Stimulated activated CD8-positive, alpha-beta memory T cell treated with anti-CD3 and anti-CD28 coated beads, Interleukin-12 subunit alpha, Interleukin-12 subunit beta, amount 100 ng/mL, for 4 hours (primary cell): Measurements from ENCODE around the gene RER1.

Source experiments
- DNase-seq: peaks from one replicate; pipeline ENCODE4 v3.0.0-alpha.2; 2020; ENCODE audit warnings: low read depth

Gene RER1, protein sequence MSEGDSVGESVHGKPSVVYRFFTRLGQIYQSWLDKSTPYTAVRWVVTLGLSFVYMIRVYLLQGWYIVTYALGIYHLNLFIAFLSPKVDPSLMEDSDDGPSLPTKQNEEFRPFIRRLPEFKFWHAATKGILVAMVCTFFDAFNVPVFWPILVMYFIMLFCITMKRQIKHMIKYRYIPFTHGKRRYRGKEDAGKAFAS

DNA sequence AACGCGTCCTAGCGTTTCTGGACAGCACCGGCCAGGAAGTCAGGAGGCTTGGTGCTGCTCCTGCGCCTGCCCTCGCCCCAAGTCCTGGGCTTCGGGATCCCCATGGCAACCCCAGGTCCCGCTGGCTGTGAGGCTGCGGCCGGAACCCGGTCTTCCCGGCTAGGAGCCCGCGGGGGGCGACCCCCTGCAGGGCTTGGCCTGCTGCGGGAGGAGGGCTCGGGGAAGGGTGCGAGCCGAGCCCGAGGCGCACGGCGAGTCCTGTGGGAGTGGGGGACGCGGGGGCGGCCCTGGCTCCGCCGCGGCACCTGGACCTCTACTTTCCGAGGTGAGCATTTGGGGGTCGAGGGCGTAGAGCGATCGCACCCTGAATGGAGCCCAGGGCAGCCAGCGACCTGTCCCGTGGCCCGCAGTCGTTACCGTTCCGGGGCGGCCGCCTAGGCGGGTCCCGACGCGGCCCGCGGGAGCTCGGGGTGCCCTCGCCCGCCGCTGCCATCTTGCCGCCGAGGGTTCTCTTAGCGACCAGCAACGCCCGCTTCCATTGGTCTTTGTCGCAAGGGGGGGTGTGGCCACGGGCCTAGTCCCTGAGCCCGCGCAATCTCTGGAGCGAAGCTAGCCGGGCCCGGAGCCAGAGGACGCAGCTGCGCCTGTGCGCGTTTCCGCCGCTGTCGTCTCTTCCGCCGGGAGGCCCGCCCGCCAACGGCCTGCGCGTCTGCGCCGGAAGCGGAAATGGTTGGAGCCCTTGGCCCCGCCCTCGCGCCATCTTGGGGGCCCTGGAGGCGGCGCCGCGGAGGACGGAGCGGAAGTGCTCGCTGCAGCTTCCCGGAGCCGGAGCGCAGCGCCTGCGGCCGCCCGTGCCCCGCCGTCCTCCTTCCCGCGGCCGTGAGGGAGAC, at the start of gene RER1, which contains the start of gene MORN1:
TSS of gene RER1 (plus strand) at position 801 of the 890 bp plus-strand sequence. CDS start 3,950 bp downstream, outside the sequence.
TSS of gene MORN1 (minus strand) at position 514 of the 890 bp plus-strand sequence. CDS start at position 493, 21 bp downstream.
- peak; percentile 99 for DNase-seq

DNA sequence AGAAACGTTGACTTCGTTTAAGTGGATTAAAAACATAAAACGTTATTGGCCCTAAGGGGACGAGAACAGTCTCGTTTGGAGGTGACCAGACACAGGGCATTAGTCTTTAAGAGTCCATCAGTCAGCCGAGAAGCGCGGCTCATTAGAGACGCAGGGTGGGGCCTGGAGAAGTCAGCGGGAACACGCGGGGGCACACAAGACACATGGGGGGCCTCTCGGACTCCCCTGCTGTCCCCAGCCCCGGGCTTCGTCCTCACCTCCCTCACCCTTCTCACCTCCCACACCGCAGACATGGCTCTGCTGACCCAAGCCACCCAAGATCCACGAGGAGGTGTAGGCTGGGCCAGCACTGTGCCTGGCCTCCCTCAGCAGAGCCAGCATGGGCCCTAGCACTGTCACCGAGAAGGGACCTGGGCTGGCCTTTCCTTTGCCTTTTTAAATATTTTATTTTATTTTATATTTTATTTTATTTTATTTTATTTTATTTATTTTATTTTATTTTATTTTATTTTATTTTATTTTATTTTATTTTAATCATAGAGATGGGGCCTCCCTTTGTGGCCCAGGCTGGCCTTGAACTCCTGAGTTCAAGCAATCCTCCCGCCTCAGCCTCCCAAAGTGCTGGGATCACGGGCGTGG, 49.1 kb upstream of the RER1 start:
- no peak for DNase-seq

DNA sequence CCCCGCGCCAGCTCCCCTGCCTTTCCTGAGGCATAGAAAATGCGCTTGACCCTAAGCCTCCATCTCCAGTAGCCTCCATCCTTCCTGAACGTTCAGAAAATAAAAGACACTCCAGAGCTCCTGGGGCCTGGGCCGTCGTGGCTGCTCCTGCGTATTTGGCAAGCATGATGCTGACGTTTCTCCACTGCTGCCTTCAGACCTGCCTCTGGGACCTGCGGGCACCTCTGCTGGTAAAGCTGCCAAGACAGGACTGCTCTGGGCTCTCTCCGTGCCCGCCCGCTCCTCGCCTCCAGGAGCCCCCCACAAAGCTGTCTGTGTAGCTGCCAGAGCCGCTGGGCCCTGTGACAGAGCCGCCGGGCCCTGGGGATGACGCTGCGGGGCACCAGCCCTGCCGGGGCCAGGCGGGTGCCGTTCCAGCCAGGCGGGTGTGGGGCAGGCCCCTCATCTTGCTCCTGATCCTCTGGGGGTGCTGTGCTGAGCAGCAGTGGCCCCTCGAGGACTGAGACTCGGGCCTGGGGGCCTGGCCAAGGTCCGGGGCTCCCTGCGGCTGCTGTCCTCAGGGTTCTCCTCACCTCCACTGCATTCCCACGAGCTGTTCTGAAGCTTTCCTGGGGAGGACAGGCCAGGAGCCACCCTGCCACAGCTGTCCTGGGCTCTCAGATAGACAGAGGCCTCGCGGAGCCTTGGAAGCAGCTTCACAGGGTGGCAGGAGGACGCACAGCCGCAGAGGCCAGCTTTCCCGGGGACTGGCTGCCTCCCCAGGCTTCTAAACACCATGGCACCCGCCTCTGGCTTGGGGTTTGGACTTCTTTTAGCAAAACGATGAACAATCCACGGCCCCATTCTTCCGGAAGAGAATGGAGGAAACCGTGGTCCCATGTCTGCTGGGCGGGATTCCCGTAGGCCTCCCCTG, 48.4 kb upstream of the RER1 start:
- DNase-seq, result no peak

DNA sequence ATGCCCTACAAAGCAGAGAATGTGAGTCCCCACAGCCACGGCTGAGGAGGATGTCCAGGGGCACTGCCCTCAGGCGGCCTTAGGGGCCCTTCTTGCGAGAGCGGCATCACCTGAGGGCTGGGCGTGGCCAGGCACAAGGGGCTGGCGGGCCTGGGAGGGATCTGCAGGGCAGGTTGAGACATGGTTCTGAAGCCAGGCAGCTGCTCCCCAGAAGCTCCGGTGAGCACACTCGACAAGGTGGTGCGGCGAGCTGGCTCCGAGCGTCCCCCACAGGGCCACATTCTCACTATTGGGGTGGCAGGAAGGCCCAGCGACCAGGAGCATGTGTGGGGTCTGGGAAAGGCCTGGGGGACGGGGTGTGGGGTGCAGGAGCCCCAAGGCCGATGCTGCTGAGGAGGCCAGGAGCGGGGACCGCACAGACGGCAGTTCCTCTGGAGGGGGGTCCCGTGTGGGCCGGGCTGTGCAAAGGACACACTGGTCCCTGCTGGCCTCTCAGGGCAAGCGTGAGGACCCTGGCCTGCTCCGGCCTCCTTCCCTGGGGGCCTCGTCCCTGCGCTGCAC, 47.4 kb upstream of the RER1 start:
- DNase-seq, result no peak

DNA sequence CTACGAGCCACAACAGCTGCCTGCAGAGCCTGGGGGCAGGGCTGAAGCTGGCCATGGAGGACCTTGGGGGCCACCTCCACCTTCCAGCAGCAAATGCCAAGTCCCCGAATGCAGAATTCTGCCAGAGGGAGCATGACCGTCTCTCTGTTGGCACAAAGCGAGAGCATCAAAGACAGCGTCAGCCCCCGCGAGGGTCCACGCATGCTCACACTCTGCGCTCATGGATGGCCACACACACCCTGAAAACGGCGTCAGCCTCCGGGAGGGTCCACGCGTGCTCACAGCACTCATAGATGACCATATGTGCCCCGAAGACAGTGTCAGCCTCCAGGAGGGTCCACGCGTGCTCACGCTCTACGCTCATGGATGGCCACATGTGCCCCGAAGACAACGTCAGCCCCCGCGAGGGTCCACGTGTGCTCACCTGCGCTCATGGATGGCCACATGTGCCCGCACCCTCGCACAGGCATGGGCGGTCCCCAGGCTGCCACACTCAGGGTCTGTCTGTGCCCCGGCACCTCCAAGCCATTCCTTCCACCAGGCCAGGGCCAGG, 46.8 kb upstream of the RER1 start:
- no peak for DNase-seq

- DNase-seq, result no peak
Observed at GRCh38 chr1:2345297-2346075, 46.2 kb upstream of the RER1 start.

GRCh38 chr1:2346691-2347408, 44.8 kb upstream of the RER1 start:
- no peak for DNase-seq

- DNase-seq, result no peak
Observed at GRCh38 chr1:2347409-2347785, 44.2 kb upstream of the RER1 start.

- no peak for DNase-seq
Observed at GRCh38 chr1:2347896-2348295, 43.7 kb upstream of the RER1 start.

- DNase-seq, result no peak
Observed at GRCh38 chr1:2348346-2349325, 43.0 kb upstream of the RER1 start.

DNA sequence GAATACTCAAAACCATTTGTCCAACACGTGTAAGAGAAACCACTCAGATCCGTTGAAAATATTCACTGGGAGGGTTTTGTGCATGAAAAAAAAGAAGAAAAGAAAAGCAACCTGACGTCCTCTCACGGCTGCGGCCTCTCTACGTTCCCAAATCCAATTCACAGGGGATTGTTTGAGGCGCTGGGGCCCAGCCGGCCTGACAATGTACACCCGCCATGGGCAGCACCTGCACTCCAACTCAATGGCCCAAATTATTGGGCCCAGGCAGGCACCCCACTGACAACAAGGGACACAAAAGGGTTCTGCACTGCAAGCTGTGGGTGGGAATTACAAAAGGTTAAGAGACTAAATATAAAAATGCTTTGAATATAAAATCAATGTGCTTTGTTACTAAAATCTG, 41.8 kb upstream of the RER1 start:
- DNase-seq, result no peak

- no peak for DNase-seq
Observed at GRCh38 chr1:2350501-2350900, 41.1 kb upstream of the RER1 start.

DNA sequence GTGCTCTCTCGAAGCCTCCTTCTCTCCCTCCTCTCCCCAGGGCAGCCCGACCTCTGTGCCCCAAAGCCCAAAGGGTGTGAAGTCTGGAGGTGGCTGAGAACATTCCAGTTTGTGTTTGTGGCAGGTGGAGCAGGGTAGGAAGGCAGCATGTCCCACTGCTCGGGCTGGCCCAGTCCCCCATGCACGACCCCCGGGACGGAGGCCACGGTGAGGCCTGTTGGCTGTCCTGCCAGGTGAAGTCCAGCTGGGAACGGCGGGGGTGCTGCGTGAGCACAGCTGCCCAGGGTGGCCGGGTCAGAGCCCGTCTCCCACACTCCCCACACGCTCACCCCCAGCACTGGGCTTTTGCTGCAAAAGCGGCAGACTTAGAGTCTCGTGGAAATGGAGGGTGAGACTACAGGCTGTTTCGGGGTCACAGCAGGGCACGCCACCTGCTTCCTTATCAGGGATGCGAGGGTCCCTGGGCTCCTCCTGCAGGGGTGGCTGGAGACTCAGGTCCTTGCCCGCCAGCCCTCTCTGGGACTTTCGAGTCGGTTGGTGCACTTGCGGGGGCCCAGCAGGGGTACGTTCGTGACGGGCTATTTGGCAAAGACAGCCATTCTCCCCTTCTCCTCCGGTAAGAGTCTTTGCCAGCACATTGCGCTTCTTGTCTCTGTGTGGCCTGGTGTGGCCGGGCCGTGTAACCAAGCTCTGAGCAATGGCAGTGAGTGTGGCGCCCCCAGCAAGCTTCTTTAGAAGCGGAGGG, 40.6 kb upstream of the RER1 start:
- no peak for DNase-seq

GRCh38 chr1:2351723-2352122, 39.9 kb upstream of the RER1 start:
- no peak for DNase-seq

GRCh38 chr1:2352341-2352896, 39.2 kb upstream of the RER1 start:
- DNase-seq, result no peak

DNA sequence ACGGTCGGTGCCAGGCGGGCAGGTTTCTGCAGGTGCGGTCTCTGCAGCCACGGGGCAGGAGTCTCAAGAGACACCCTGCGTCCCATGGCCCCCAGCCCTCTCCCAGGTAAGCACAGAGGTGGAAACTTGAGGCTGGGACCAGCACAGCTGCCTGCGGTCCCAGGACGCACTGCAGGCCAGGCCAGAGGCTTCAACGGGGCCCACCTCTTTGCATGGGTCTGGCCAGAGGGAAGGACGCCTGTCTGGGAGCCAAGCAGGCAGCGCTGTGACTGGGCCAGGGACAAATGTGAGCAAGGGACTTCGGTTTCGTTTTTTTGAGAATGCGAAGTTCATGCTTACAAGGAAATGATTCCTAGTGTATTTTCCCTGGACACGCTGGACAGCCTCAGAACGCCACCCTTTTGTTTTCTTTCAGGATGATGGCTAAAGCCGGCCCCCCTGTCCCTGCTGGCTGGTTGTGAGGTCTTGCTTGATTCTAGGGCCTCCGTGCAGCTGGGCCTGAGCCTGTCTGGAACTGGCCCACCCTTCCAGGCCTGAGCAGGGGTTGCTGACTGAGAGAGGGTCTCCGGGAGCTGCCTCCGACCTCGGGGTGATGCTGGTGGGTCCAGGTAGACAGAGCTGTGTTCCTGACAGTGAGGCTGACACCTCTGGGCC, 38.6 kb upstream of the RER1 start:
- DNase-seq, result no peak
